Nephron (organoid): ENCODE data around the gene SPIN2B.
"Not testable (repeated sequence)": the region's sequence is repeated elsewhere in the genome, so short reads cannot be mapped to it uniquely, and the experiment has no call there.

Source experiments
- H3K27ac Mint-ChIP-seq, 3 experiments: 2 replicates each; pipeline ENCODE4 v1.8.0; 2020; ENCODE audit warnings: mixed read lengths in 3 of 3, mild to moderate bottlenecking in 2 of 3, moderate library complexity in 1 of 3
- H3K27me3 Mint-ChIP-seq: 2 replicates; pipeline ENCODE4 v1.8.0; 2021; ENCODE audit warnings: low read depth, mild to moderate bottlenecking, moderate library complexity, mixed read lengths
- H3K36me3 Mint-ChIP-seq: 2 replicates; pipeline ENCODE4 v1.8.0; 2020; ENCODE audit warnings: low read depth, mixed read lengths
- H3K4me1 Mint-ChIP-seq: 2 replicates; pipeline ENCODE4 v1.8.0; 2020; ENCODE audit warnings: mixed read lengths
- H3K4me3 Mint-ChIP-seq, 3 experiments: 2 replicates each; pipeline ENCODE4 v1.8.0; 2020; ENCODE audit warnings: mild to moderate bottlenecking in 3 of 3, mixed read lengths in 3 of 3, moderate library complexity in 2 of 3
- H3K9me3 Mint-ChIP-seq: 2 replicates; pipeline ENCODE4 v1.8.0; 2020; ENCODE audit warnings: mixed read lengths
- CTCF ChIP-seq, 3 experiments: fragments of 200-600 bp; sonication (generic); IDR thresholded peaks; one replicate each; pipeline ENCODE4 v1.5.0; 2021; ENCODE audit warnings: antibody characterized with exemption in 3 of 3; ENCODE audit not compliant: unreplicated experiment in 3 of 3

The SPIN2B gene

DNA sequence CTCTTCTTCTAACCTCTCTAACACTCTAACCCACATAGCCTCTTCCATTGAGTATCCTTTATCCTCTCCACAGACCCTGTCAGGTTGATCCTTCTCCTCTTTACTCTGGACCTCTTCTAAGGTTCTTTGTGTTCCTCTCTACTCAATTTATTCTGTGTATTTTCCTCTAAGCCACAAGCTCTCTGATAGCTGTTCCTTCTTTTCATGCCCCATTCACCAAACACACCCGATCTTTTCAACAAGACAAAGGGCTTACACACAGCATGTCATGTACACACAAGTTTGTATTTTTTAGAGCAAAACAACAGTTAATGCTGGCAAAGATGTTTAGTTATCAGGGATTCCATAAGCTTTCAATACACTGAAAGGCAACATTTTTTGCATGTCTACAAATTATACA is 1.9 kb downstream of the SPIN2B start:
- Mint-ChIP-seq H3K4me3 (peak overlapping the region; percentile 1 to 48 (median 46)), H3K27ac (peak overlapping the region in 1 of 3 experiments; percentile 65), H3K27me3 (peaks cover 4% of the 10 kb centered on the region), H3K4me1 (peaks cover 6% of the 10 kb centered on the region), H3K9me3 (no peaks in the 10 kb centered on the region), H3K36me3 (peaks cover 21% of the 10 kb centered on the region)
- no peak for TF ChIP-seq CTCF (IDR thresholded peaks at IDR 0.05; ENCODE audit: unreplicated experiment in 3 of 3)

DNA sequence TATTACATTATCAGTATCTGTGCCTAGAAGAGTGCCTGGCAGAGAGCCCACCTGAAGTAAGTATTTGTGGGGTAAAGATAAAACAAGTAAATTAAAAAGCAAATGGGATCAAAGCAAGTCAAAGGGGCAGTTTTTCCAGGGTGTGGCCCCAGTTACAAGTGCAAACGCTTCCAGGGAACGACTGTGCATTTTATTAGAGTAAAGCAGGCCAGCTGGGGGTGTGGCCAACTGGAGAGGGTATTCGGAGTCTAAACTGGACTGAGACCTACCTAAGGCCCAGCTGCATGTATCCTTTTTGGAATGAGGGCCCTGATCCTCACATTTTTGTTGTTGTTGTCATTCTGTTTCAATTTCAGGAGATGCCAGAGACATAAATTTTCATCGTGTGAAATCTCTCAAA is 3.8 kb downstream of the SPIN2B start:
- H3K36me3 Mint-ChIP-seq = peaks cover 26% of the 10 kb centered on the region
- H3K27me3 Mint-ChIP-seq, H3K4me3 Mint-ChIP-seq, H3K4me1 Mint-ChIP-seq, H3K27ac Mint-ChIP-seq, H3K9me3 Mint-ChIP-seq: not testable (repeated sequence)

DNA sequence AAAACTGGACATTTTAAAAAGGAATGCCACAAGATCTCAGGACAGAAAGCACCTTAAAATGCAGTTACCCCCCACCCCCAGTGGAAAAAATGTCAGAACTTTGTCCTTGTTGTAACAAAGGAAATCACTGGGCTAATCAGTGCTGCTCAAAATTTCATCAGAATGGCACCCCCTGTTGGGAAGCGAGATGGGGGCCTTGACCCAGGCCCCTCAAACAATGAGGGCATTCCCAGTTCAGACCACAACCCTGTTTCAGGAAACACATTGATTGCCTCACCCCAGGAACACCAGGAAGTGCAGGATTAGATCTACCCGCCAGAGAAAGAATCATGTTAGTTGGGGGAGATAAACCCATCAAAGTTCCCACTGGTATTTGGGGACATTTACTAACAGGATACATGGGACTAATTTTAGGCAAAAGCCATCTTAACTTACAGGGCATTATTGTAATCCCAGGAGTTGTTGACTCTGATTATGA is 16.4 kb downstream of the SPIN2B start:
- Mint-ChIP-seq H3K9me3 (peaks cover 17% of the 10 kb centered on the region), H3K27me3 (no peaks in the 10 kb centered on the region), H3K4me1 (no peaks in the 10 kb centered on the region), H3K27ac (no peak overlapping the region), H3K4me3 (no peak overlapping the region), H3K36me3 (peaks cover 42% of the 10 kb centered on the region)
- no peak for TF ChIP-seq CTCF (IDR thresholded peaks at IDR 0.05; ENCODE audit: unreplicated experiment in 3 of 3)

- H3K4me3 Mint-ChIP-seq = no peak overlapping the region
- H3K9me3 Mint-ChIP-seq = peaks cover 22% of the 10 kb centered on the region
- no peaks in the 10 kb centered on the region for H3K27me3 Mint-ChIP-seq
- no peaks in the 10 kb centered on the region for H3K4me1 Mint-ChIP-seq
- peaks cover 42% of the 10 kb centered on the region for H3K36me3 Mint-ChIP-seq
- H3K27ac Mint-ChIP-seq = no peak overlapping the region
- TF ChIP-seq CTCF (IDR thresholded peaks at IDR 0.05; ENCODE audit: unreplicated experiment in 3 of 3) = no peak
These were observed 16.9 kb downstream of the SPIN2B start for GRCh38 chrX:57104406-57104805.

DNA sequence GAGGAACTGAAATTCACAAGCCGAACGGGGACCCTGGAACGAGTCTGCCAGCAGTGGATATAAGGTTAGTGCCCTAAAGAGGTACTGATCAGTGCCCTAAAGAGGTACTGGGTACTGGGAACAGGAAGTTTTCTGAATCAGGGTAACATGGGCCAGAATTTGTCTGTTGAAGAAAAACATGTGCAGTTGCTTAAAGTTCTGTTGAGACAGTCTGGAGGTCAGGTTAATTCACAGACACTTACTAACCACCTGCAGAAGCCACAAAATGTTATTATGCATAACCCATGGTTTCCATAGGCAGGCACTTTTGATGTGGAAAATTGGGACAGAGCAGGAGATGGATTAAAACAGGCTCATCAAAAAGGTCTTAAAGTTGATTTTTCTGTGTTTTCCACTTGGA is 17.9 kb downstream of the SPIN2B start:
- Mint-ChIP-seq H3K4me1 (no peaks in the 10 kb centered on the region), H3K27me3 (no peaks in the 10 kb centered on the region), H3K36me3 (peaks cover 42% of the 10 kb centered on the region), H3K4me3 (no peak overlapping the region), H3K27ac (no peak overlapping the region), H3K9me3 (peaks cover 29% of the 10 kb centered on the region)
- no peak for TF ChIP-seq CTCF (IDR thresholded peaks at IDR 0.05; ENCODE audit: unreplicated experiment in 3 of 3)

GRCh38 chrX:57102918-57103317 is 18.4 kb downstream of the SPIN2B start:
- H3K4me3 Mint-ChIP-seq = not testable (repeated sequence)

GRCh38 chrX:57083143-57083542 is 38.2 kb downstream of the SPIN2B start:
- Mint-ChIP-seq H3K9me3 (peaks cover 55% of the 10 kb centered on the region), H3K36me3 (peaks cover 74% of the 10 kb centered on the region), H3K27me3 (no peaks in the 10 kb centered on the region)

More at GRCh38 chrX:57102918-57103317, 18.4 kb downstream of the SPIN2B start:
- H3K4me1 Mint-ChIP-seq, H3K27me3 Mint-ChIP-seq, H3K27ac Mint-ChIP-seq: not testable (repeated sequence)
- H3K9me3 Mint-ChIP-seq = peaks cover 35% of the 10 kb centered on the region
- peaks cover 44% of the 10 kb centered on the region for H3K36me3 Mint-ChIP-seq

More at GRCh38 chrX:57083143-57083542, 38.2 kb downstream of the SPIN2B start:
- no peaks in the 10 kb centered on the region for H3K4me1 Mint-ChIP-seq
- TF ChIP-seq CTCF (IDR thresholded peaks at IDR 0.05; ENCODE audit: unreplicated experiment in 3 of 3) = no peak
- H3K27ac Mint-ChIP-seq = no peak overlapping the region
- H3K4me3 Mint-ChIP-seq = no peak overlapping the region
